Left hindlimb (tissue), 1 donor: Measurements from ENCODE around the gene P2RY6.

Source experiments
- DNase-seq: peaks from one replicate; pipeline ENCODE4 v3.0.0-alpha.2; 2018

Gene P2RY6

GRCh38 chr11:73340164-73340563 lies 68.0 kb downstream of the P2RY6 start:
- DNase-seq: no peak

- DNase-seq: no peak
Observed at GRCh38 chr11:73342633-73343032, 70.5 kb downstream of the P2RY6 start.

- DNase-seq: no peak
Observed at GRCh38 chr11:73343076-73343873, 71.1 kb downstream of the P2RY6 start.

DNA sequence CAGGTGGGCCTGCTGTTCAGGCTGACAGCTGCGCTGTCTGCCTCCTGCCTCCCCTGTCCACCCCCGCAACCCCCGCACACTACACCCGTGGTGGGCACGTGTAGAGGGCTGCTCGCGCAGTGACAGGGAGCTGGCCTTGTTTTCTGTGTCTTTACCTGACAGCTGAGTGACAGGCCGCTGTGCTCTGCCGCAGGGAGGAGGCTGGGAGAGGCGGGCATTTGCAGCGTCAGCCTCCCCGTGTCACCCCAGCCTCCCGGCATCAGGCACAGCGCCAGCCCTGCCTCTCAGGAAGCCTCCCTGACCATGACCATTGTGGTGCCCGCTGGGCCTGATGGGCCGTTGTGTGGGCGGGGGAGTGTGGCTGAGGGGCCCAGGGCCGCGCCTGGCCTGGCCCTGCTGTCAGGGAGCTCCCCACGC lies 72.1 kb downstream of the P2RY6 start:
- no peak for DNase-seq

GRCh38 chr11:73345481-73346160 lies 73.5 kb downstream of the P2RY6 start:
- DNase-seq: no peak

DNA sequence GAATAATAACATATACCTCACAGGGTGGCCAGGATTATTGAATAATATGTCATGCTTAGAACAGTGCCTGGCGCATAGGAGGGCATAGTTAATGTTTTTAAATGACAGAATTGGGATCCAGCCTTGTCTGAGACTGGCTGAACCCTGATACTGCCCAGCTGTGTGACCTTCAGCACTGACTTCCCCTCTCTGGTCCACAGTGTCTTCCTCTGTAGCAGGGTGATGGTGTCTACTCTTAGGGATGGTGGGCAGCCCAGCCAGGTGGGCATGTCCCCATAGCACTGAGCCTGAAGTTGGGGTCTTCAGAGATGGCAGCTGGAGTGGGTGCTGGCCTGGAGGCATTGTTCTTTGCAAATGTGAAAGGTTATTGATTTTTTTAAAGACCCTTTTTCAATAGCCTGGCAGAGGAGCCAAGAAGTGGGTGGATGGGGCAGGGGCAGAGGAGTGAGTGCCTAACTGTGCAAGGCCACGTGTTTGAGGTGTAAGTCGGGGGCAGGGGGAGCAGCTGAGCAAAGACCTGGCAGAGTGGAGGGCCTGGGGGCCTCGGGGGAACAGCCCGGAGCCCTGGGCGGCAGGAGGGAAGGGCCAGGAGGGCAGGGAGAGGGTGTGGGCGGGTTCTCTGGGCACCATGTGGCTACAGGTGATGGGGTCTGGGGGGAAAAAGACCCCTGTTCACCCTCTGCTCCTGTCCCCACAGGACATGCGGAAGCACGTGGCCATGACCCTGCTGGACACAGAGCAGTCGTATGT lies 74.2 kb downstream of the P2RY6 start:
- DNase-seq: no peak

- DNase-seq: no peak
Observed at GRCh38 chr11:73347067-73347466, 74.9 kb downstream of the P2RY6 start.
